ENCODE measurements around the gene CX3CL1. TPM values are rescaled to one million over a fixed set of nuclear protein-coding genes. Genes with fewer than 3 reads are reported as not detected.

The CX3CL1 gene
- polyA plus RNA-seq, 1 donor from 2014 or later = 4.9 TPM

- no peak for TF ChIP-seq REST (IDR thresholded peaks at IDR 0.05; ENCODE audit: borderline replicate concordance)
- no peak for TF ChIP-seq EP300 (conservative IDR thresholded peaks at IDR 0.05; ENCODE audit: poor library complexity, severe bottlenecking)
Observed at GRCh38 chr16:57430955-57431354, 58.7 kb downstream of the CX3CL1 start (continued).

- H3K9me2 ChIP-seq (ENCODE audit: insufficient read depth, low read length) = no peaks in the 10 kb centered on the region
- H3K9ac ChIP-seq (ENCODE audit: low read length) = no peak overlapping the region
- no peaks in the 10 kb centered on the region for H4K20me1 ChIP-seq (ENCODE audit: insufficient read depth)
- no peaks in the 10 kb centered on the region for H3K27me3 ChIP-seq (ENCODE audit: insufficient read depth, low read depth, low read length)
- no peak overlapping the region for H2AFZ ChIP-seq (ENCODE audit: low read depth, low read length)
- TF ChIP-seq CTCF (IDR thresholded peaks at IDR 0.05; ENCODE audit: poor library complexity, severe bottlenecking) = no peak
- no peak for TF ChIP-seq EP300 (conservative IDR thresholded peaks at IDR 0.05; ENCODE audit: poor library complexity, severe bottlenecking)
- TF ChIP-seq MXI1 (conservative IDR thresholded peaks at IDR 0.05; ENCODE audit: poor library complexity, severe bottlenecking) = no peak
- no peak for TF ChIP-seq EZH2 (IDR thresholded peaks at IDR 0.05; ENCODE audit: borderline replicate concordance, insufficient read depth, low read length, poor library complexity, severe bottlenecking)
- no peak for TF ChIP-seq REST (IDR thresholded peaks at IDR 0.05; ENCODE audit: borderline replicate concordance)
- no peak for TF ChIP-seq RAD21 (conservative IDR thresholded peaks at IDR 0.05)
- no peak for TF ChIP-seq POLR2AphosphoS5 (IDR thresholded peaks at IDR 0.05)
- TF ChIP-seq TAF1 (IDR thresholded peaks at IDR 0.05; ENCODE audit: low read depth) = no peak
- no peak for TF ChIP-seq SMC3 (conservative IDR thresholded peaks at IDR 0.05; ENCODE audit: poor library complexity)
- H3K79me2 ChIP-seq (replicated peaks; ENCODE audit: insufficient read depth, low read length) = no peaks in the 10 kb centered on the region
- no peak overlapping the region for H3K4me3 ChIP-seq (ENCODE audit: low read length)
- H3K4me2 ChIP-seq (ENCODE audit: low read length) = no peak overlapping the region
- peaks cover 11% of the 10 kb centered on the region for H3K36me3 ChIP-seq (ENCODE audit: insufficient read depth, low read length)
- no peaks in the 10 kb centered on the region for H3K9me3 ChIP-seq (ENCODE audit: low read length)
- no peak overlapping the region for H3K27ac ChIP-seq (ENCODE audit: low read length)
- H3F3A ChIP-seq (ENCODE audit: insufficient read depth, low read length, poor library complexity, severe bottlenecking) = no peaks in the 10 kb centered on the region
Observed at GRCh38 chr16:57432505-57432904, 60.2 kb downstream of the CX3CL1 start.

Data from neural cell (in vitro differentiated cells).